Left ventricle myocardium inferior (tissue), 1 donor: ENCODE measurements around the gene ACTN1. TPM values are rescaled to one million over a fixed set of nuclear protein-coding genes. Genes with fewer than 3 reads are reported as not detected.

Source experiments
- DNase-seq: peaks from one replicate; pipeline ENCODE4 v3.0.0-alpha.2; 2020
- H3K27ac ChIP-seq: fragments of 200-600 bp; replicated peaks from 2 replicates; pipeline ENCODE4 v1.8.0; 2021
- H3K27me3 ChIP-seq: fragments of 200-600 bp; 2 replicates; pipeline ENCODE4 v1.8.0; 2021; ENCODE audit warnings: low read depth
- H3K36me3 ChIP-seq: fragments of 200-600 bp; 2 replicates; pipeline ENCODE4 v1.8.0; 2021
- H3K4me1 ChIP-seq: fragments of 200-600 bp; 2 replicates; pipeline ENCODE4 v1.8.0; 2021
- H3K4me3 ChIP-seq: fragments of 200-600 bp; 2 replicates; pipeline ENCODE4 v1.8.0; 2021; ENCODE audit warnings: mild to moderate bottlenecking, moderate library complexity
- H3K9me3 ChIP-seq: fragments of 200-600 bp; replicated peaks from 2 replicates; pipeline ENCODE4 v1.8.0; 2021
- intact Hi-C: fragments of 100-400 bp; cut with micrococcal nuclease; formaldehyde crosslinking; loops from one replicate; pipeline ENCODE4 v1.11.0; 2022
- total RNA-seq: library from RNA; stranded (reverse); fragmentation: NEBNext Ultra II Directional; extraction: Animal tissue kit (Norgen Biotek cat#: 25700); gene quantifications from one replicate; pipeline ENCODE4 v1.2.1, GENCODE V29; 2021
- TF ChIP-seq, protein P1 (sequence below): fragments of 200-600 bp; IDR thresholded peaks from 2 replicates; pipeline ENCODE4 v1.8.0; 2021; ENCODE audit warnings: antibody characterized with exemption, mild to moderate bottlenecking, borderline replicate concordance
- donor health status: DM: no; HTN: yes; CAD: no; lungs with severe emphysema.

ACTN1 gene
- total RNA-seq, 1 donor from 2014 or later, result 75.4 TPM

DNA sequence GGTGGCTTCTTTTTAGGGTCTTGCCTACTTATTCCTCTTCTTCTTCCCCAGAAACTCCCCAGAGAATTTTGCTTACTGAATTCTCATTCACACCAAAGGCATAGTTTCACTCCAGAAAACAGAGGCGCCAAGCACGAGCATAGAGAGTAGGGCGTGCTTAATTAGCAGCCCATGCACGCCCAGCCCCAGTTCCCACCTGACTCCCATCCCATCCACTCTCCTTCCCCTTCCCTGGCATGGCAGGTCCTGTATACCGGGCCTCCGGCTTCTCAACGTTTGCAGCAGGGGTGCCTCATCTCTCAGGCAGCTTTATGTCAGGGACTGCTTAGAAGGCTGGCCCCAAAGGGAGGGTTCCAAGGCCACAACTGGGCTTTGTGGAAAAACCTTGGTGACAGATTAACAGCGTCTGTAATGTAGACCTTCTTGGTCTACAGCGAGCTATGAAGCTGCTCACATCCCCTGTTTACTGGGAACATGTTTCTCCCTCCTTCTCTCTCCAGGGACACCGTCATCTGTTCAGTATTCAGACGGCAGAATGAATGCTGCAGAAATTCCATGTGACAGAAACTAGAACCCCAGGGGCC is 62.7 kb downstream of the ACTN1 start:
- Histone ChIP-seq H3K36me3 (peaks cover 46% of the 10 kb centered on the region), H3K27ac (no peak overlapping the region), H3K4me3 (no peak overlapping the region), H3K9me3 (no peaks in the 10 kb centered on the region), H3K27me3 (no peaks in the 10 kb centered on the region), H3K4me1 (peaks cover 16% of the 10 kb centered on the region)
- intact Hi-C loops, result loop anchor here (10.0 kb wide), 1 partner anchor 88 kb away; no protein-coding TSS in a partner anchor
- no peak for DNase-seq
- TF ChIP-seq, protein P1, sequence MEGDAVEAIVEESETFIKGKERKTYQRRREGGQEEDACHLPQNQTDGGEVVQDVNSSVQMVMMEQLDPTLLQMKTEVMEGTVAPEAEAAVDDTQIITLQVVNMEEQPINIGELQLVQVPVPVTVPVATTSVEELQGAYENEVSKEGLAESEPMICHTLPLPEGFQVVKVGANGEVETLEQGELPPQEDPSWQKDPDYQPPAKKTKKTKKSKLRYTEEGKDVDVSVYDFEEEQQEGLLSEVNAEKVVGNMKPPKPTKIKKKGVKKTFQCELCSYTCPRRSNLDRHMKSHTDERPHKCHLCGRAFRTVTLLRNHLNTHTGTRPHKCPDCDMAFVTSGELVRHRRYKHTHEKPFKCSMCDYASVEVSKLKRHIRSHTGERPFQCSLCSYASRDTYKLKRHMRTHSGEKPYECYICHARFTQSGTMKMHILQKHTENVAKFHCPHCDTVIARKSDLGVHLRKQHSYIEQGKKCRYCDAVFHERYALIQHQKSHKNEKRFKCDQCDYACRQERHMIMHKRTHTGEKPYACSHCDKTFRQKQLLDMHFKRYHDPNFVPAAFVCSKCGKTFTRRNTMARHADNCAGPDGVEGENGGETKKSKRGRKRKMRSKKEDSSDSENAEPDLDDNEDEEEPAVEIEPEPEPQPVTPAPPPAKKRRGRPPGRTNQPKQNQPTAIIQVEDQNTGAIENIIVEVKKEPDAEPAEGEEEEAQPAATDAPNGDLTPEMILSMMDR, result no peak

DNA sequence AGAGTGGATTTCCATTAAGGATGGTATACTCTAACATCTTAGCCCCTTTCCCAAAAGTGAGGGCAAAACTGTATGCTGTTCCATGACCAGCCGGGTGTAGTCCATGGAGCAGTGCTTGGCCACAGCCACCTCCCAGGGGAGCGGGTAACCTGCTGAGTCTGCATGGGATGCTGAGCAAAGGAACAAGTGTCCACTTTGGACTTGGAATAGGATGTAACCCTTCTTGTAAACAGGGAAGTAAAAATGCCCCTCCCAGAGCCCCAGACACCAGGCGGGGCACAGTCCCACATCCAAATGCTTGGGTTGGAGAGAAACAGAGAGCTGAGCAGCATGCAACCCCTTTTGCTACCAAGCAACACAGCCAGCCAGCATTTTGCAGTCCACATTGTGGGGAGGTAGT is 65.6 kb downstream of the ACTN1 start:
- Histone ChIP-seq H3K4me3 (no peak overlapping the region), H3K9me3 (no peaks in the 10 kb centered on the region), H3K27ac (no peak overlapping the region), H3K4me1 (peaks cover 9% of the 10 kb centered on the region), H3K27me3 (no peaks in the 10 kb centered on the region), H3K36me3 (peaks cover 40% of the 10 kb centered on the region)
- no peak for DNase-seq
- TF ChIP-seq, protein P1, result no peak
- intact Hi-C loops, result loop anchor here (5.0 to 10.0 kb wide), 2 partner anchors 91 to 184 kb away; no protein-coding TSS in a partner anchor

DNA sequence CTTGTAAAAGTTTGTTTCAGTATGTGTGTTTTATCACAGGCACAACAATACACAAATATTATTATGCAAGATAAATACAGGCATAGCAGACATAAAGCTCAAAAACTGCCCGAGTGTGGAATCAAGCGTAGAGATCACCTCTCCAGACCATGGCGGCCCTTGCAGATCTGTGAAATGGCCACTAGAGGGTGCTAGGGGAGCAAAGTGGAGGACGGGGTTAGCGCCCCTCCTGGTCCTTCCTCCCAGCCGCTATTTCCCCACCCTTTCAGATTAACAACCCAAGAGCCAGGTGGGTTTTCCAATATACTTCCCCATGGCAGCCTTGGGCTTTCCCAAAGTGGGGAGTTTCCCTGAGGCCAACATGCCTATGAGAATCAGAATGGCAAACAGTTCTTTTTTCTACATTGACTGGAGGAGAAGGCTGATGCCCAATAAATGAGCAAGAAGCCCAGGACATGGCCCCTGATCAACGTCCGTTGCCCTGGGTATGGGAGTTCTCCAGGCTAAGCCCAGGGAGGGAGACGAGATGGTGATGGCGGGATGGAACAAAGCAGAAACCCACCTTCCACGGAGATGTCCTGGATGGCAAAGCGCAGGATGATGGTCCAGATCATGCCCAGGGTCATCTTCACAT is 67.4 kb downstream of the ACTN1 start:
- Histone ChIP-seq H3K27ac (no peak overlapping the region), H3K9me3 (no peaks in the 10 kb centered on the region), H3K27me3 (no peaks in the 10 kb centered on the region), H3K4me3 (no peak overlapping the region), H3K36me3 (peaks cover 41% of the 10 kb centered on the region), H3K4me1 (peaks cover 9% of the 10 kb centered on the region)
- TF ChIP-seq, protein P1, result peak; percentile 99
- DNase-seq, result peak; percentile 64
- intact Hi-C loops, result loop anchor here (5.0 to 10.0 kb wide), 2 partner anchors 93 to 186 kb away; no protein-coding TSS in a partner anchor

DNA sequence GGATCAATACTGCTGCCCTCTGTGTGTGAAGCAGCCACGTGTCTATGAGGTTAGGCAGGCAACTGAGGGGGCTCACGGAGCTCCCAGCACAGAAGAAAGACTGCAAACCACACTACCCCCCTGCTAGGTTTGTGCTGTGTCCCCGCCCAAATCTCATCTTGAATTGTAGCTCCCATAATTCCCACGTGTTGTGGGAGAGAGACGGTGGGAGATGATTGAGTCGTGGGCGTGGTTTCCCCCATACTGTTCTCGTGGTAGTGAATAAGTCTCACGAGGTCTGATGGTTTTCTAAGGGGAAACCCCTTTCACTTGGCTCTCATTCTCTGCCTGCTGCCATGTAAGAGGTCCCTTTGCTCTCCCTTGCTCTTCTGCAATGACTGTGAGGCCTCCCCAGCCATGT is 68.6 kb downstream of the ACTN1 start:
- peaks cover 42% of the 10 kb centered on the region for H3K36me3 ChIP-seq
- intact Hi-C loops, result loop anchor here (5.0 to 10.0 kb wide), 2 partner anchors 94 to 187 kb away; no protein-coding TSS in a partner anchor

DNA sequence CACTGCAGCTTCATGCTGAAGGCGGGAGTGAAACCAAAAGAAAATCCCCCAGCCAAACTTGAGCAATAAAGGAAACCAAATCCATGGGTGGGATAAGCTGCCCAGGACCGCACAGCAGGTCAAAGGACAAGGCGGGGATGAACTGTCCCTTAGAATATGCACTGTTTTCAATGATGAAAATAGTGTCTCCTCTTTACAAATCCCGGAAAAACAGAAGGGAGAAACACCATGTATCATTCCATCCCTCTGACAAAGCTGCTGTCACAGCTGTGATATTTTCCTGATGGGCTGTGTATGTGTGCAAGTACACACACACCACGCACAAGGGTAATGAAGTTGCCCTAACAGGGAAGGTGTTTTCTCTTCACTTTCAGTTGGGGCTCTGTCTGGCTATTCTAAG is 70.3 kb downstream of the ACTN1 start:
- Histone ChIP-seq H3K4me1 (peaks cover 8% of the 10 kb centered on the region), H3K27me3 (no peaks in the 10 kb centered on the region), H3K4me3 (no peak overlapping the region), H3K36me3 (peaks cover 60% of the 10 kb centered on the region), H3K9me3 (no peaks in the 10 kb centered on the region), H3K27ac (no peak overlapping the region)
- TF ChIP-seq, protein P1, result no peak
- no peak for DNase-seq
- intact Hi-C loops, result no loop called here

More for the DNA sequence above, 68.6 kb downstream of the ACTN1 start:
- Histone ChIP-seq H3K27me3 (no peaks in the 10 kb centered on the region), H3K4me3 (no peak overlapping the region), H3K9me3 (no peaks in the 10 kb centered on the region), H3K4me1 (peaks cover 9% of the 10 kb centered on the region), H3K27ac (no peak overlapping the region)
- no peak for DNase-seq
- TF ChIP-seq, protein P1, result no peak
